IPS DF 6.9 (cell line): ENCODE measurements around the gene PEX19.

Experiments
- DNase-seq: peaks from one replicate; pipeline ENCODE4 v3.0.0-alpha.2; 2013; ENCODE audit warnings: low read depth, low spot score
- H3K27ac ChIP-seq: one replicate; pipeline ENCODE4 v1.5.1; 2013; ENCODE audit warnings: low read length, control low read depth
- H3K27me3 ChIP-seq: 2 replicates; pipeline ENCODE4 v1.6.1; 2013; ENCODE audit warnings: mild to moderate bottlenecking, low read length; ENCODE audit not compliant: control insufficient read depth, insufficient read depth
- H3K36me3 ChIP-seq: 2 replicates; pipeline ENCODE4 v1.6.1; 2013; ENCODE audit warnings: low read length; ENCODE audit not compliant: control insufficient read depth, insufficient read depth
- H3K4me1 ChIP-seq: 2 replicates; pipeline ENCODE4 v1.6.1; 2013; ENCODE audit warnings: low read length; ENCODE audit not compliant: control insufficient read depth, insufficient read depth
- H3K4me3 ChIP-seq: 2 replicates; pipeline ENCODE4 v1.5.1; 2013; ENCODE audit warnings: mild to moderate bottlenecking, low read length
- H3K9me3 ChIP-seq: 2 replicates; pipeline ENCODE4 v1.6.1; 2013; ENCODE audit warnings: low read length, inconsistent platforms; ENCODE audit not compliant: control insufficient read depth, insufficient read depth
- WGBS: extraction: QIAGEN DNeasy Blood & Tissue Kit; methylation state at CpG from one replicate; pipeline ENCODE4 v1.1.7; 2013; ENCODE audit warnings: mixed read lengths, missing lambda C conversion rate; ENCODE audit not compliant: insufficient read length, insufficient coverage; 5-methylcytosine and 5-hydroxymethylcytosine counted together

Gene PEX19

GRCh38 chr1:160238408-160238807 lies 46.5 kb downstream of the PEX19 start:
- WGBS, result no CpG with 5 or more reads among the region's 5 CpGs
- H3K4me3 ChIP-seq, result no peak overlapping the region
- H3K27me3 ChIP-seq, result no peaks in the 10 kb centered on the region
- H3K36me3 ChIP-seq, result peaks cover 16% of the 10 kb centered on the region
- H3K9me3 ChIP-seq, result no peaks in the 10 kb centered on the region
- H3K27ac ChIP-seq, result no peak overlapping the region
- H3K4me1 ChIP-seq, result no peaks in the 10 kb centered on the region
- DNase-seq, result no peak

- no peaks in the 10 kb centered on the region for H3K4me1 ChIP-seq
- H3K27ac ChIP-seq, result no peak overlapping the region
- no peaks in the 10 kb centered on the region for H3K27me3 ChIP-seq
- peaks cover 16% of the 10 kb centered on the region for H3K36me3 ChIP-seq
- H3K4me3 ChIP-seq, result no peak overlapping the region
- H3K9me3 ChIP-seq, result no peaks in the 10 kb centered on the region
- WGBS, result no CpG with 5 or more reads among the region's 2 CpGs
- DNase-seq, result no peak
Observed at GRCh38 chr1:160237558-160237957, 47.4 kb downstream of the PEX19 start.

GRCh38 chr1:160236806-160237205 lies 48.1 kb downstream of the PEX19 start:
- H3K9me3 ChIP-seq, result no peaks in the 10 kb centered on the region
- H3K27me3 ChIP-seq, result no peaks in the 10 kb centered on the region
- WGBS, result no CpG with 5 or more reads among the region's 5 CpGs
- DNase-seq, result no peak
- no peak overlapping the region for H3K27ac ChIP-seq
- no peak overlapping the region for H3K4me3 ChIP-seq
- H3K4me1 ChIP-seq, result no peaks in the 10 kb centered on the region
- H3K36me3 ChIP-seq, result peaks cover 16% of the 10 kb centered on the region

GRCh38 chr1:160232911-160233310 lies 52.0 kb downstream of the PEX19 start:
- H3K4me3 ChIP-seq, result no peak overlapping the region
- no peaks in the 10 kb centered on the region for H3K27me3 ChIP-seq
- no peaks in the 10 kb centered on the region for H3K4me1 ChIP-seq
- H3K36me3 ChIP-seq, result peaks cover 4% of the 10 kb centered on the region; the same call in 1 of the 2 replicates
- H3K27ac ChIP-seq, result no peak overlapping the region
- no peak for DNase-seq
- no peaks in the 10 kb centered on the region for H3K9me3 ChIP-seq

- no peaks in the 10 kb centered on the region for H3K27me3 ChIP-seq
- no peak overlapping the region for H3K4me3 ChIP-seq
- H3K27ac ChIP-seq, result no peak overlapping the region
- H3K9me3 ChIP-seq, result no peaks in the 10 kb centered on the region
- DNase-seq, result no peak
- no peaks in the 10 kb centered on the region for H3K4me1 ChIP-seq
- peaks cover 16% of the 10 kb centered on the region for H3K36me3 ChIP-seq
Observed at GRCh38 chr1:160228431-160228830, 56.5 kb downstream of the PEX19 start.

GRCh38 chr1:160227561-160227960 lies 57.4 kb downstream of the PEX19 start:
- peaks cover 19% of the 10 kb centered on the region for H3K36me3 ChIP-seq
- no CpG with 5 or more reads among the region's 1 CpG for WGBS

GRCh38 chr1:160227034-160227433 lies 57.9 kb downstream of the PEX19 start:
- no peak for DNase-seq
- no CpG with 5 or more reads among the region's 4 CpGs for WGBS

More at GRCh38 chr1:160227561-160227960, 57.4 kb downstream of the PEX19 start:
- Histone ChIP-seq H3K4me3 (no peak overlapping the region), H3K9me3 (no peaks in the 10 kb centered on the region), H3K27me3 (no peaks in the 10 kb centered on the region), H3K4me1 (no peaks in the 10 kb centered on the region), H3K27ac (no peak overlapping the region)
- DNase-seq, result no peak

More at GRCh38 chr1:160227034-160227433, 57.9 kb downstream of the PEX19 start:
- H3K9me3 ChIP-seq, result no peaks in the 10 kb centered on the region
- no peak overlapping the region for H3K27ac ChIP-seq
- H3K36me3 ChIP-seq, result peaks cover 19% of the 10 kb centered on the region
- H3K4me3 ChIP-seq, result no peak overlapping the region
- H3K4me1 ChIP-seq, result no peaks in the 10 kb centered on the region
- no peaks in the 10 kb centered on the region for H3K27me3 ChIP-seq
